IPS-NIHi7 (cell line): Measurements from ENCODE around the gene FAM240B.
A peak's percentile ranks its signal among the peaks of the same experiment; 100 is the strongest.

Source experiments
- DNase-seq: peaks from one replicate; pipeline ENCODE4 v3.0.0; 2012; ENCODE audit warnings: mixed read lengths; ENCODE audit errors: extremely low spot score

The FAM240B gene

DNA sequence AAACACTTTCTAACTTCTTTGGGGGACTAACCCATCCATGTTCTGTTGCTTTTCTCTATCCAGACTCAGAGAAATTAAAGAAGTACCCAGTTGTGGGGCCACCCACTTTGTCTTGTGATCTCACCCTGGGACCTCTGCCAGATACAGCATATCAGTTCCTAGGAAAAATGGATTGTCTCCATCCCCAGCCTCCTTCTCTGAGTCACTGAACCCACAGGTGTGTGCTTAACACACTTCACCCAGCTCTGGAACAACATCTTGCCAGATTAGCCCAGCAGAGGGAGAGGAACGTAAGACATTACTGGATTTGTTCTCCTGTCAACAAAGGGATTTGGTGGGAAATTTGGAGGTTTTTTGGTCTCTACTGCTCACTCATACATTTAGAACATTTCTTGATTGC lies 19.2 kb downstream of the FAM240B start:
- no peak for DNase-seq

DNA sequence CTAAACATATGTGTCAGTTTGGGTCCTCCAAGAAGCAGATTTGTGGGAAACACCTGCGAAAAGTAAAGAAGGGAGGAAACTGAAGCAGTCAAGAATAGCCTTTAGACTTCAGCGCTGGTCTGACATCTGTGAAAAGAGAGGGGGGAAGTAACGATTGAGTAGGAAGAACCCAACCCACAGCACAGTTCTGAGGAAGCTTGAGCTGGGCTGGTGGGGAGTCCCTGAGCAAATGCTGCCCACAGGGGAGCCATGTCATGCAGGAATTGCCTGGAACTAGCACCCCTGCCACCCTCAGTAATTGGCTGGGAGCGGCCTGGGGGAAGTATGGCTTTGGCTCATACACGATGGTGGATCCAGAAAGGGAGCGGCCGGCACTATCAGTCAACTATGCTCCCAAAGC lies 20.6 kb downstream of the FAM240B start:
- no peak for DNase-seq

- DNase-seq, result no peak
These were observed 22.1 kb downstream of the FAM240B start for GRCh38 chr9:38697776-38698300.

DNA sequence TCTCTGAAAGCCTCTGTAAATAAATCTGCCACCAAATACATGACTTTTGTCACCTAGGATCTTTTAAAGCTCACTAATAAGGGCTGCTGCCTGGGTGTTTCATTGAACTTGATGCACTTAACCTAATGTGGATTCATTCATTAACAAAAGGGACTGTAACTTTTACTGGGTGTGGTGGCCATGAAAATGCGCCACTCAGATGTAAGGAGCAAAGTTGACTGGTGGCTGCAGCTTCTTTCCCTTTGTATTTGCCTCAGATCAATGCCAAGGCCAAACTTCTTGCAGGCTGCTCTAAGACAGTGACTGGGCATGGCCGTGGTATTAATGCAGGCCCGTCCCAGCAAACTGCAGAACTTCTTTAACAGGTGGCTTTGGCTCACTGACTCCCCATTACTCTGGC lies 22.9 kb downstream of the FAM240B start:
- DNase-seq, result no peak

DNA sequence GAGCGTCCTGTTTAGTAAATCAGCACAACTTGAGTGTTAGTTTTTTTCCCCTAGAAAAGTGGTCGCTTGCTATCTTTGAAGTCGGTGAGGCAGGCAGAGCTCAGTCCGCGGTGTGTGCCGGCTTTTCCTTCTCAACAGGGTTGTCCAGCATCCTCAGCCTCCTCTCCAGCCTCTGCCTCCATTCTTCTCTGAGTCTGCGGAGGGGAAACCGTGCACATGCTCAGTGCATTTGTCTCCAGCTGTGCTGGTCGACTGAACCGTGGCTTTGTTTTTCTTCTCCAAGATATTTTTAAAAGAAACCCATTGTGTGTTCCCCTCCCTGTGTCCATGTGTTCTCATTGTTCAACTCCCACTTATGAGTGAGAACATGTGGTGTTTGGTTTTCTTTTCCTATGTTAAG lies 25.3 kb downstream of the FAM240B start:
- DNase-seq, result no peak

DNA sequence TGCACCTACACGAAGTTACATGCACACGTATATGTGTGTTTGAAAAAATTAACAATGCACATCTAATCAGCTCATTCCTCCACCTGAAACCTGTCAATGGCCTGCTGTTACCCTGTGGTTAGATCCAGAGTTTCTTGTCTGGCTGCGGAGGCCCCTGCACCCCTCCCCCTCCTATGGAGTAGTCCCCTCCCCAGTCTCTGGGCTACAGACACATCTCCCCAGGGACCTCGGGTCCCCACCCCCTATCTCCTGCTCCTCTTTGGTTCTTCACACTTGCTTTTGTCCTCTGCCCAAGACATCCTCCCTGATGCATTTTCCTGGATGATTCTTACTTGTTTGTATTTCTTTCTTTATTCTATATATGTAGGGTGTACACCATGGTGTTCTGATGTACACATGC lies 27.2 kb downstream of the FAM240B start:
- DNase-seq, result no peak

DNA sequence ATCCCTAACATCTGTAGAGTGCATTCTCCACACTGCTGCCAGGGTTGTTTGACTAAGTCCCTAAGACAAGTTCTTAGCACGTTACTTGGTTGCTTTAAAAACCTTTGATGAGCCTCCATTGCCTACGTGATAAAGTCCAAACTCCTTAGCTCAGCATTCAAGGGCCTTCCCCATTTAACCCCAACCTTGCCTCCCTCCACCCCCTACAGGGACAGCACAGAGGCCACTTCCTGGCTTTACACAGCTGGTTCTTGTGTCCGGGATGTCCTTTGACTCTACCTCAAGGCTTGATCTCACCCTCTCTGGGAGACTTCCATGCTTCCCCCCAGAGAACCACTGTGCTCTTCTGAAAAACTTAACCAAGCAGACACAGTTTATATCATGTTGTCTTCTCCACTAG lies 29.4 kb downstream of the FAM240B start:
- DNase-seq, result peak; percentile 30

DNA sequence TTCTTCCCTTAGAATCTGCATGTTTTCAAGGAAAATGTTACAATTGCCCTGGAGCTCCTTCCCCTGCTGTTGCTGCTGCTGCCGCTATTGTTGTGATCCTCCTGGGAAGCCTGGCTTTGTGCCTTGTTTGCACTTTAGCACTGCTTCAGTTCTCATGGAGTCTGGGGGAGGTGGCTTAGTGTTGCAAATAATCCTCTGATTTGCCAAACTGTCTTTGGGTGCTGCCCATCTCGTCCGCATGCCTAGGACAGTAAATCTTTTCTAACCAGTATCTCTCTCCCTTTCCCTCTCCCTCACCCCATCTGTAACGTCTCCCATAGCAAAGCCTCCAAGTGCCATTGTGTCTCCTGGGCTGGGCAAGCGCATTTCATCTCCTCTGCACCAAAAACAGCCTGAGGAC lies 30.3 kb downstream of the FAM240B start:
- DNase-seq, result peak; percentile 70

DNA sequence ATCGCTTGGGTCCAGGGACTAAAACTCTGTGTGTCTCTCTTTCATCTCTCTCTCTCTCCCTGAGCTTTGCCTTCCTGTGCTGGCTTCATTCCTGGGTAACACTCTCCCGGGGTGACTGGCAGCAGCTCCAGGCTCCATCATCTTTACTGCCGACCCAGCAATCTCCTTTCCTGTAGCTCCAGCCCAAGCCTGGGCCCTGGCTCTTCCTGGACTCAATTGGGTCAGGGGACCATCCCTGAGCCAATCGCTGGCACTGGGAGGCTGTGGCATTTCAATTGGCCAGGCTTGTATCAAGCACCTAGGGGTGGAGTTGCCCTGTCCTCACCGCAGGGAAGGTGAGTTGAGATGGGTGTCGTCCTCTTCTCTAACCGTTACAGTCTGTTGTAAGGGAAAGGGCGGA lies 31.9 kb downstream of the FAM240B start:
- no peak for DNase-seq

- no peak for DNase-seq
These were observed 32.5 kb downstream of the FAM240B start for GRCh38 chr9:38687389-38687842.

DNA sequence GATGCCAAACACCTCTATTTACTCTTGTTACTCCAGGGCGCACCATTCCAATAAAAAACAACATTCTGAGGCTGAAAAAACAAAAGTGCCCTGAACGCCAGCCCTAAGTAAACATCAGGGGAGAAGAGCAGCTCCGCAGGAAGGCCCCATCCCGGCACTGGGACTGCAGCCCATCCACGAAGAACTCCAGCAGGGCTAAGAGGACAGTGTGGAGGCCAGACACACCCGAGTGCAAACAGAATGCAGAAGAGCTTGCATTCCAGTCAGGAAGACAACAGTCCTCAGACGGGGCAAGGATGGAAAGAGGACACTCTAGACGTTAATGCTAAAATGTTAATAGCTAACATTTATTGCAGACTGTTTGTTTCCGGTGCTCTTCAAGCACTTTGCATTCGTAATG lies 33.0 kb downstream of the FAM240B start:
- DNase-seq, result no peak

- no peak for DNase-seq
These were observed 34.4 kb downstream of the FAM240B start for GRCh38 chr9:38685535-38685934.

DNA sequence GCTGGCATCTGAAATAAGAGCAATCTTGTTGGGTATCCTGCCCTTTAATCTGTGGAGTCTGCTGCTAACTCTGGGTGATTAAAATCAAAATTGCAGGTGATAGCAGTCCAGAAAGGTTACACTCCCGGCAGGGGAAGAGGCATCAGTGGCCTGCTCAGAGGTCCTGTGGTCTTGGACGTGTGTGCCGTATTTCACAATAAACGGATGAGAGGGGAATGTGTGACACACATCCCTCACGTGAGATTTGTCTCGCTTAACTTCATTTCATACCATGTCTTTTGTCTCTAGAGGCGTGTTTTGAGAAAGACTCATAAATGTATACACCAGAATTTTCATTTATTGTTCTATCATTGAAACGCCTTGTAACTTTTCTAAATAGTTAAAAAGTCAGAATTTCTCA lies 36.6 kb downstream of the FAM240B start:
- no peak for DNase-seq

GRCh38 chr9:38682713-38683112 lies 37.2 kb downstream of the FAM240B start:
- peak; percentile 60 for DNase-seq

DNA sequence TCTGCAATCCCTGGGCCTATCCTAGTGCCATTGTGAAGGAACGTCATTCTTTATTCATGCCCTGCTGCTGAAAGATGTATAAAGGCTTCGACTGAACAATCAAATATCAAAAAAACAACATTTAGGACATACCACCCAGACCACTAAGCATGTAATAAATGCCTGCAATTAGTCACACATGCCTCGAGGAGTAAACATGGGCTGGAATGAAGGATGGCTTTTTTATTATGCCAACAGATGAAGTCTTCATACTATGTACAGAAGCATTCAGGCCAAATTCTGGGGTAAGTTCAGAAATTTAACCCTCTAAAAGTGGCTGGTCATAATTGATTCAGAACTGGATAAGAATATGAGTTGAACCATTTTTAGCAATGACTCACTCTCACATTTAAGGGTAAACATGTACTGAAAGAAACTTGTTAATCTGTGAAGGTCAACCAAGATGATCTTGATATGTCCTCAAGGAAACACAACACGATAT lies 38.1 kb downstream of the FAM240B start:
- DNase-seq, result no peak

DNA sequence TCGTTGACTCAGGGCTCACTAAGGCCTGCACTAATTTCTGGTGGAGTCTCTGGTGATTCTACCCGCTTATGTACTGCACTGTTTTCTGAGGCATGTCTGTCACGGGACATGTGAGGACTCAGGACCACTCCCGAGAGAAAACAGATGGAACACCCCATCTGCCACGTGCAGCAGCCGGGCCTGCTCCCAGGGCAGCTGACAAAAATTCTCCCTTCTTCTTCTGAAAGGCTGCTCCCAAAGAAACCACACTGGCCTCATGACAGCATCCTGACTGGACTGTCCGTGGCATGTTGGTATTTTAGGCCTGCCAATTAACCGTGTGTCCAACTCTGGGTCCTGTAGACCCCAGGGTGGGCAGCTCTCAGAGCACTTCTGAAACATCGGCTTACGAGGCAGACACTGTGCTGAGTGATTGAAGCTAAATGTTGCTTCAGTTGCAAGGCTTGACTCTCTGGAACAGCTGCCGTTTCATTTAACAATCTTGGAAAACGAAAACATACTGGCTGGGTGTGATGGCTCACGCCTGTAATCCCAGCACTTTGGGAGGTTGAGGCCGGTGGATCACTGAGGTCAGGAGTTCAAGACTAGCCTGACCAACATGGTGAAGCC lies 39.0 kb downstream of the FAM240B start:
- no peak for DNase-seq

DNA sequence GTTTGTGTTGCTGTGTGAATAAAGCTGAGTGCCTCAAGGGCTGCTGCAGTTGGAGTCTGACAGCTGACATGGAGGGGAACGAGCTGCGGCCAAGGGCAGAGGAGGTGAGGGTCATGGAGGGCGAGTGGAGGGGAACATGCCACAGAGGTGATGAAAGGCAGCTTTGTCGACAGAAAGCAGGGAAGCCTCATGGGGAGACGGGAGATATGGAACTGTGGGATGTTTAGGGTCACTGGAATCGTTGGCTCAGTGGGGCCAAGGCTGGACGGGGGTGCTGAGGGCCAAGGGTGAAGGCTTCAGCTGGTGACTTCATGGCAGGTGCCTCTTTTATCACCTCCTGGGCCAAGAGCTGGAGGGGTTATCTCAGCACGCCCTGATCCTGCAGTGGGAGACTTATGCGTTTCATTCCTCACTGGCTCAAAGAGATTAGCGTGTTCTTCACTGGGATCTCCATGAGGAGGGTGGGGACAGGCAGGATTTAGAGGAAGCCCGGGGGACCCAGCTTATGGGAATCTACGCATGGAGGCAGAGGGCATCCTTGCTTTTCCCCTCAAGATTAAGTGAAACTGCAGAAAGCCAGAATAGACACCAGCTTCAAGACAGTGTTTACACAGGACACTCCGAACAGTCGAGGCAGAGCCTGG lies 42.2 kb downstream of the FAM240B start:
- no peak for DNase-seq

DNA sequence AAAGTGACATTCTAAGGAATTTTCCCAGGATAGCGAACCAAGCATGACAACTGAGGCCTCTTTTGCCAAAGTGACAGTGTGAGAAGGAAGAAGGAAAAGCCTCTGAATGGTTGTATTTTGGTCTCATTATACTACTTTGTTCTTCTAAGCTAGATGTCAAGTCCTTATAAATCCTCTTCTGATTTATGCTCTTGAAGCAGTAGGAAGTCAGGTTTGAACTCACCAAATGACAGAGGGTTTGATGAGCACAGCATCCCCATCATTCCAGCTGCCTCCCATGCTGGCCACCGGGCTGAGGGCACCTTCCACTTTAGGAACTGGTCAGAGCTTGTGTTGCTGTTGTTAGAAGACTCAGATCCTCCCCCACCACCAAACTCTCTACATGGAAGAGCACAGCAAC lies 44.1 kb downstream of the FAM240B start:
- no peak for DNase-seq

- DNase-seq, result no peak
These were observed 44.7 kb downstream of the FAM240B start for GRCh38 chr9:38675211-38675610.

GRCh38 chr9:38673399-38674193 lies 46.3 kb downstream of the FAM240B start:
- no peak for DNase-seq

DNA sequence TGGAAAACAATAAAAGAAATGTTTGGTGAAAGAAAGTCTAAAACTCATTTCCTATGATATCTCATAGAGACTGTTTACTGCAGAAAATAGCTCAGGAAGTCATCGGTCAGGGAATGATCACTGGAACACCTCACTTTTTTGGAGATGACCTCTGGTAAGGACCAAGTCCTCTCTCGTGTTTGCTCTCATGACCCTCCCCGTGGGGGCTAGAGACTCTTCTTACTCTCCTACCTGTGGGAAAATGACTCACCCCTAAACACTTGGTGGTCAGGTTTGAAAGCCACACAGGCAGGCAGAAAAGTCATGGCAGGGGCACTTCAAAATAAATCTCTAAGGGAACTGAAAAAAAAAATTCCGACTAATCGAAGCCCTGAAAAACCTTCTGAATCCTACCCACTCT lies 48.2 kb downstream of the FAM240B start:
- DNase-seq, result no peak

- DNase-seq, result no peak
These were observed 48.6 kb downstream of the FAM240B start for GRCh38 chr9:38671372-38671731.
